Ramos (cell line): ENCODE measurements around the gene ZFYVE16.
"Not testable (repeated sequence)": the region's sequence is repeated elsewhere in the genome, so short reads cannot be mapped to it uniquely, and the experiment has no call there.

ENCODE experiments used
- in situ Hi-C: fragments of 300-500 bp; cut with MboI; formaldehyde crosslinking; loops from one replicate; pipeline ENCODE4 v1.14.3; 2022; ENCODE audit warnings: low sequenced_read_pairs; ENCODE audit not compliant: unreplicated experiment

The ZFYVE16 gene

DNA sequence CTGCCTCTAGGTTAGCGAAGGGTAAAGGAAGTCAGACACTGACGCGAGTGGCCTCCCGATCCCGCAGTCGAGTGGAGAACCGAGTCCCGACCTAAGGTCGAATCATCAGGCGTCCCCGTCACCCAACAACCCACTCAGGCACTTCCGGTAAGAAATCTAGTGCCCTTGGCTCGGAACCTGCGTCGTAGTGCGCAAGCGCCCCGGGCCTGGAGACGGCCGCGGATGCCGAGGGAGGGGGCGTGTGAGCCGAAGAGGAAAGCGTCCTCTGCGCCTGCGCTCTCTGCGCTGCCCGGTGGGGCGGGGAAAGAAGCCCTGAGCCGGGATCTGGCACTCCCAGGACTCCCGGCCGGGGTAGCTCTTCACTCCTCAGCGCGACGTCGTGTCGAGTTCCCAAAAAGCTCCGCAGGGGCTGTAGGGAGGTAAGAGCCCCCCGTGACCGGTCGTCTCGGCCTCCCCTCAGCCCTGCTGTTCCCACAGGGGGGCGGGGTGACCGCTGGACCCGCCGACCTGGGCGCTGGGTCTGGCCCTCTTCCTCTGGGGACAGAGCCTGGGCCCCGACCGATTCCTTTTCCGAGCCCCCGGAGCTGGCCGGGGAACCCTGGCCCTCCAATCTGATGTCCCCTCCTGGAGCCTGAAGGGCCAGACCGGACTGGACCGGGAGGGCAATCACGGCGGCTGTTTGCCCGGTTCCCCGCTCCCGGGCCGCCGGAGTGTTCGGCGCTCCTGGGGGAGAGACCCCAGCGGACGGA, at the start of gene ZFYVE16:
ZFYVE16 (plus strand) TSS at position 330 of the 749 bp plus-strand sequence. CDS start 26,084 bp downstream, outside the sequence.
- in situ Hi-C loops: no loop called here

DNA sequence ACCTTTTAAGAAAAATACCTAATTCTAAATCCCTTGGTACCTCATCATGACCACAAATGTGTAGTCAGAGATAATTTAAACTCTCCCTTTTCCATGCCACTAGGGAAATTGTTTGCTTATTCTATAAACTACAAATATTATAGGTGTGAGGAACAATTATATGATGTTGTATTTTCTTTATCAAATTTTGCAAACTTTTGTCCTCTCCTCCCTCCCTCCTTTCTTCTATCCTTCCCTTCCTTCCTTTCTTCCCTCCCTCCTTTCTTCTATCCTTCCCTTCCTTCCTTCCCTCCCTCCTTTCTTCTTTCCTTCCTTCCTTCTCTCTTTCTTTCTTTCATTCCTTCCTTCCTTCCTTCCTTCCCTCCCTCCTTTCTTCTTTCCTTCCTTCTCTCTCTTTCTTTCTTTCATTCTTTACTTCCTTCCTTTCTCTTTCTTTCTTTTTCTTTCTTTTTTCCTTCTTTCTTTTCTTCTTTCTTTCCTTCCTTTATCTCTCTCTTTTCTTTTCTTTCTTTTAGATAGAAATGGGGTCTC, 46.9 kb upstream of the ZFYVE16 start:
- in situ Hi-C loops: no loop called here

DNA sequence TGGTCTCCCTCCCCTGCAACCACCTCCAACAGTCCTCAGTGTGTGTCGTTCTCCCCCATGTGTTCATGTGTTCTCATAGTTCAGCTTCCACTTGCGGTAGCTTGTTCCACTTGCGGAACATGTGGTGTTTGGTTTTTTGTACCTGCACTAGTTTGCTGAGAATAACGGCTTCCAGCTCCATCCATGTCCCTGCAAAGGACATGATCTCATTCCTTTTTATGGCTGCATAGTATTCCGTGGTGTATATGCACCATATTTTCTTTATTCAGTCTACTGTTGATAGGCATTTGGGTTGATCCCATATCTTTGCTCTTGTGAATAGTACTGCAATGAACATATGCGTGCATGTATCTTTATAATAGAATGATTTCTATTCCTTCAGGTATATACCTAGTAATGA, 43.0 kb upstream of the ZFYVE16 start:
- in situ Hi-C loops: no loop called here

DNA sequence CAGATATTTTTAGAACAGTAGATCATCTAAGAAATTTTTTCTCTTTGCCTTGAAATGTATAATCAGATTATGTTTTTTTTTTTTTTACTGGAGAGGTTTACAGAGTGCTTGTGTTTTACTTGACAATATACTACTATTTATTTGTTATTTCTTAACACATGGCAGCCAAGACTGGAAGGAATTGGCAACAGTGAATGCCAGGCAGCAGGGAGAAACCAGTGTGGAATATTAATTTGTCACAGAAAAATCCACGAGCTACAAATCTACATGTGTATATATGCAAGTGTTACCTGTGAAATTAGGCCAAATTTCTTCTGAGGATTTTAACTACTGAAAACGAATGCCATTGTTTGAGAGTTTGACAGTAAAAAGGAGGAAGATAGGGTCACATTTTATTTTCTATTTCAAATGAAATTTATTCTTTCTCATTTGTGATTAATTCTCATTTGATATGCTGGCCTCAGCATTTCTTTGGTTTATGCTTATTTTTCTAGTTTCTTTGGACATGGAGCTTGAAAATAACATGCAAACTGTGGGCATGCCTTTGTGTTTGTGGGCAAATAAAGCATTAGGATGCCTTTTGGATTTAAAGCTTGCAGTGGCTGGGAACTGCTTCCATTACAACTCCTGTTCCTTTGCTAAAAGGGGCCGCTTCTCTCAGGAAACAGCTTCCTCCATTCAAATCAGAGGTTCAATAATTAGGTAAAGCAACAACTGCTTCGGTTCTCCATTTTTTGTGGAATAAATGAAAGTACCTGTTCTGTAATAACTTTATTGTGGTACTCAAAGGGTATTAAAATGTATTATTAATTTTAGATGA, 39.0 kb upstream of the ZFYVE16 start:
- in situ Hi-C loops: no loop called here

- in situ Hi-C loops: no loop called here
These were observed 38.3 kb upstream of the ZFYVE16 start for GRCh38 chr5:80369521-80369920.

GRCh38 chr5:80370390-80370789, 37.5 kb upstream of the ZFYVE16 start:
- in situ Hi-C loops: no loop called here

GRCh38 chr5:80372780-80373179, 35.1 kb upstream of the ZFYVE16 start:
- in situ Hi-C loops: no loop called here

DNA sequence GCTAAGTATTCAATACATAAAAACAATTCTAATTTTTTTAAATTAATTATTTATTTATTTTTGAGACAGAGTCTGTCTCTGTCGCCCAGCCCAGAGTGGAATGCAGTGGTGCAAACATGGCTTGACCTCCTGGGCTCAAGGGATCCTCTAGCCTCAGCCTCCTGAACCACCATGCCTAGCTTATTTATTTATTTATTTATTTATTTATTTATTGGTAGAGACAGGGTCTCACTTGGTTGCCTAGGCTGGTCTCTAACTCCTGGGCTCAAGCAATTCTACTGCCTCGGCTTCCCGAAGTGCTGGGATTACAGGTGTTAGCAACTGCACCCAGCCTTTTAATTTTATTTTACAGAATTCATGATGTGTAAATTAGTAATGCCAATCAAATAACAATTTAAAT, 33.7 kb upstream of the ZFYVE16 start:
- in situ Hi-C loops: no loop called here

GRCh38 chr5:80376557-80376956, 31.3 kb upstream of the ZFYVE16 start:
- in situ Hi-C loops: no loop called here

- in situ Hi-C loops: no loop called here
These were observed 25.4 kb upstream of the ZFYVE16 start for GRCh38 chr5:80382488-80382887.

- in situ Hi-C loops: no loop called here
These were observed 20.6 kb upstream of the ZFYVE16 start for GRCh38 chr5:80387063-80387768.

- in situ Hi-C loops: no loop called here
These were observed 18.3 kb upstream of the ZFYVE16 start for GRCh38 chr5:80389580-80389979.

GRCh38 chr5:80390413-80390812, 17.5 kb upstream of the ZFYVE16 start:
- in situ Hi-C loops: not testable (repeated sequence)

GRCh38 chr5:80391267-80391666, 16.6 kb upstream of the ZFYVE16 start:
- in situ Hi-C loops: not testable (repeated sequence)

DNA sequence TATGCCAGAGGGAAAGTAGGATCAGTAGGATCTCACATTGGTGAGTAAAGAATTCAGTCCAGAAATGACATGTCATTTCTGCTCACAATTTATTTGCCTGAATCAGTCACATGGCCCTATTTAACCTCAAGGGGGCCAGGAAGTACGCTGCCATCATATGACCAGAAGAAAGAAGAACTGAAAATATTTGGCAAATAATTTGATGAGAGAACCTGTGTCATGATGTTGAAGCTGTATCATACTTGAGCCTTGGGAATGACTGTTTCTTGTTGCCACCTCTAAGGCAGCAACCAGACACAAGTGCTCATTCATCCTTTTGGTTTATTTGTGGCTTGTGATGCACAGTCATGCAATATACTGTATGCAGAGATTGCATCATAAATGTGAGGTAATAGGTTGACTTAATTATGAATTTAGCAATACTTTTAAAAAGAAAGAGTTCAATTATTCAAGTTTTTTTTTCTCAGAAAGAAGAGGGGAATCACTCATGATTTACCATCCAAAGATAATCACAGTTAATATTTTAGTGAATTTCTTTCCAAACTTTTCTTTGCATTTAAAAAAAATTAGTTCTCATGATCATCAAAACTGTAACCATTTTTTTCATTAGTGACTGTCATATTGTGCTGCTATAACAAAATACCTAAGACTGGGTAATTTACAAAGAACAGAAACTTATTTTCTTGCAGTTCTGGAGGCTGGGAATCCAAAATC, 8.2 kb upstream of the ZFYVE16 start:
- in situ Hi-C loops: no loop called here

DNA sequence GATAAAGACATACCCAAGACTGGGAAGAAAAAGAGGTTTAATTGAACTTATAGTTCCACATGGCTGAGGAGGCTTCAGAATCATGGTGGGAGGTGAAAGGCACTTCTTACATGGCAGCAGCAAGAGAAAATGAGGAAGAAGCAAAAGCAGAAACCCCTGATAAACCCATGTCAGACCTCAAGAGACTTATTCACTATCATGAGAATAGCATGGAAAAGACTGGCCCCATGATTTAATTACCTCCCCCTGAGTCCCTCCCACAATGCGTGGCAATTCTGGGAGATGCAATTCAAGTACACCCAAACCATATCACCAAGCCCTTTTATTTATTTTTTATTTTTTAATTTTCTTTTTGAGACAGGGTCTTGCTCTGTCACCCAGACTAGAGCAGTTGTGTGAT, 7.5 kb upstream of the ZFYVE16 start:
- in situ Hi-C loops: not testable (repeated sequence)

- in situ Hi-C loops: no loop called here
These were observed 4.1 kb upstream of the ZFYVE16 start for GRCh38 chr5:80403782-80404181.

DNA sequence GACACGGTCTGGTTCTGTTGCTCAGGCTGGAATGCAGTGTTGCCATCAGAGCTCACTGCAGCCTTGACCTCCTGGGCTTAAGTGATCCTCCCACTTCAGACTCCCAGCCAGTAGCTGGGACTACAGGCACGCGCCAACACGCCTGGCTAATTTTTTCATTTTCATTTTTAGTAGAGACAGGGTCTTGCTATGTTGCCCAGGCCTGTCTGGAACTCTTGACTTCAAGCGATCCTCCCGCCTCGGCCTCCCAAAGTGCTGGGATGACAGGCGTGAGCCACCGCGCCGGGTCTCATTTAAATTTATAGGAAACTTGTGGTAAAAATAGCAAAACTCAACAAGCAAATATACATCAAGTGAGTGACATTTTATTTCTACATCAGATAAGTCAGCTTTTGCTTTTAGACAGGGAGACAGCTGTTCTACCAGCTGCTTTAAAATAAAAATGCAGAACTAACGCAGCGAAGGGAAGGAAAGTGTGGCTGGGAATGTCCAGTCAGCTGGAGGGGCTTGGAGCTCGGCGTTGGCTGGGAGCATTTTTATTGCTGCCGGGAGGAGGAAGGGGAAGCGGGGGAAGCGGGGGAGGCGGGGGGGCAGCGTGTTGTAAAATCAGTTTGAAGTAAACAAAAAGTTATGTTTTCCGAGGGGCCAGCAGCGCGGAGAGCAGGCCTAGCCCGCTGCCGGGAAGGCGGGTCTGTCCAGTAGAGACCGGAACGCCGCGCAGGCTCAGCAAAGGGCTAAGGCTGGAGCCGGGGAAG, 707 bp upstream of the ZFYVE16 start:
- in situ Hi-C loops: no loop called here
